GM19351 (cell line): Measurements from ENCODE around the gene CCL28.

ENCODE experiments used
- ATAC-seq: cut with Tn5 transposase; IDR thresholded peaks from one replicate; pipeline ENCODE4 v1.9.1; 2021; ENCODE audit warnings: mild to moderate bottlenecking, moderate library complexity; ENCODE audit not compliant: unreplicated experiment

Gene CCL28

GRCh38 chr5:43358726-43359125, 53.5 kb downstream of the CCL28 start:
- no peak for ATAC-seq

- ATAC-seq = no peak
These were observed 53.9 kb downstream of the CCL28 start for GRCh38 chr5:43358301-43358700.

- ATAC-seq = no peak
These were observed 54.3 kb downstream of the CCL28 start for GRCh38 chr5:43357878-43358281.

- no peak for ATAC-seq
These were observed 55.1 kb downstream of the CCL28 start for GRCh38 chr5:43357067-43357466.

GRCh38 chr5:43354774-43355173, 57.4 kb downstream of the CCL28 start:
- ATAC-seq = no peak

- no peak for ATAC-seq
These were observed 58.5 kb downstream of the CCL28 start for GRCh38 chr5:43353668-43354067.

- no peak for ATAC-seq
These were observed 59.3 kb downstream of the CCL28 start for GRCh38 chr5:43352915-43353314.

- ATAC-seq = no peak
These were observed 60.1 kb downstream of the CCL28 start for GRCh38 chr5:43352131-43352530.

- ATAC-seq = no peak
These were observed 63.3 kb downstream of the CCL28 start for GRCh38 chr5:43348861-43349363.

GRCh38 chr5:43348207-43348606, 64.0 kb downstream of the CCL28 start:
- no peak for ATAC-seq

- ATAC-seq = no peak
These were observed 73.3 kb downstream of the CCL28 start for GRCh38 chr5:43338862-43339261.

- ATAC-seq = no peak
These were observed 76.0 kb downstream of the CCL28 start for GRCh38 chr5:43336159-43336558.

- no peak for ATAC-seq
These were observed 76.5 kb downstream of the CCL28 start for GRCh38 chr5:43335681-43336080.

- no peak for ATAC-seq
These were observed 79.8 kb downstream of the CCL28 start for GRCh38 chr5:43332401-43332800.
